ENCODE results near the gene UBA3.

UBA3 gene

GRCh38 chr3:69065318-69065964, 14.7 kb downstream of the UBA3 start:
- no peak for DNase-seq

- DNase-seq, result no peak
Measured at GRCh38 chr3:69063636-69064035, 16.5 kb downstream of the UBA3 start.

- no peak for DNase-seq
Measured at GRCh38 chr3:69059688-69060087, 20.5 kb downstream of the UBA3 start.

- no peak for DNase-seq
Measured at GRCh38 chr3:69058947-69059224, 21.3 kb downstream of the UBA3 start.

GRCh38 chr3:69058180-69058946, 21.8 kb downstream of the UBA3 start:
- DNase-seq, result no peak

- no peak for DNase-seq
Measured at GRCh38 chr3:69052472-69052898, 27.7 kb downstream of the UBA3 start.

GRCh38 chr3:69051756-69052471, 28.3 kb downstream of the UBA3 start, which contains the start of gene TMF1:
TMF1 (minus strand) TSS chr3:69052333; CDS start chr3:69052086, 247 bp downstream.
- DNase-seq, result peak; percentile 98

- no peak for DNase-seq
Measured at GRCh38 chr3:69048990-69049389, 31.2 kb downstream of the UBA3 start.

GRCh38 chr3:69044608-69045007, 35.6 kb downstream of the UBA3 start:
- DNase-seq, result no peak

- DNase-seq, result no peak
Measured at GRCh38 chr3:69033470-69033869, 46.7 kb downstream of the UBA3 start.

- no peak for DNase-seq
Measured at GRCh38 chr3:69032737-69033136, 47.4 kb downstream of the UBA3 start.

- DNase-seq, result no peak
Measured at GRCh38 chr3:69032142-69032541, 48.0 kb downstream of the UBA3 start.

GRCh38 chr3:69031635-69032034, 48.5 kb downstream of the UBA3 start:
- DNase-seq, result no peak

- no peak for DNase-seq
Measured at GRCh38 chr3:69020857-69021256, 59.3 kb downstream of the UBA3 start.

GRCh38 chr3:69020424-69020823, 59.7 kb downstream of the UBA3 start:
- DNase-seq, result no peak

- no peak for DNase-seq
Measured at GRCh38 chr3:69016901-69017300, 63.3 kb downstream of the UBA3 start.

GRCh38 chr3:69016102-69016501, 64.1 kb downstream of the UBA3 start:
- no peak for DNase-seq

- no peak for DNase-seq
Measured at GRCh38 chr3:69014022-69014580, 66.1 kb downstream of the UBA3 start.

- peak; percentile 74 for DNase-seq
Measured at GRCh38 chr3:69013253-69014021, 66.7 kb downstream of the UBA3 start, which contains the start of gene EOGT. EOGT (minus strand) TSS chr3:69013684; CDS start chr3:69009846, 3,838 bp downstream.

GRCh38 chr3:69012800-69013252, 67.3 kb downstream of the UBA3 start:
- no peak for DNase-seq

- DNase-seq, result no peak
Measured at GRCh38 chr3:69012100-69012799, 67.9 kb downstream of the UBA3 start.

Data from activated gamma-delta T cell treated with Interleukin-2 at 50 U/mL for 16 hours (primary cell).